GM21528 (cell line): Measurements from ENCODE around the gene SUPT7L.

Source experiments
- ATAC-seq: cut with Tn5 transposase; IDR thresholded peaks from one replicate; pipeline ENCODE4 v1.9.1; 2021; ENCODE audit warnings: mild to moderate bottlenecking, moderate library complexity; ENCODE audit not compliant: unreplicated experiment, low FRiP score

SUPT7L gene

GRCh38 chr2:27663285-27664153, at the start of gene SUPT7L, which contains the start of gene SLC4A1AP:
TSS of gene SUPT7L (minus strand) at chr2:27663614. CDS start at chr2:27662192, 1,422 bp downstream.
TSS of gene SLC4A1AP (plus strand) at chr2:27663889. CDS start at chr2:27663915, 26 bp downstream.
- ATAC-seq = peak; percentile 78

- ATAC-seq = no peak
These were observed 49.8 kb upstream of the SUPT7L start for GRCh38 chr2:27713201-27713600.

GRCh38 chr2:27712522-27712921, 49.1 kb upstream of the SUPT7L start:
- ATAC-seq = no peak

GRCh38 chr2:27711804-27712203, 48.4 kb upstream of the SUPT7L start:
- ATAC-seq = no peak

- ATAC-seq = no peak
These were observed 47.4 kb upstream of the SUPT7L start for GRCh38 chr2:27710640-27711430.

GRCh38 chr2:27709960-27710575, 46.7 kb upstream of the SUPT7L start:
- ATAC-seq = no peak

- no peak for ATAC-seq
These were observed 45.9 kb upstream of the SUPT7L start for GRCh38 chr2:27709326-27709725.

- no peak for ATAC-seq
These were observed 45.3 kb upstream of the SUPT7L start for GRCh38 chr2:27708666-27709065.

- ATAC-seq = no peak
These were observed 44.8 kb upstream of the SUPT7L start for GRCh38 chr2:27708257-27708654.

- no peak for ATAC-seq
These were observed 44.2 kb upstream of the SUPT7L start for GRCh38 chr2:27707462-27708256.

GRCh38 chr2:27705851-27706622, 42.6 kb upstream of the SUPT7L start:
- no peak for ATAC-seq

- ATAC-seq = no peak
These were observed 41.0 kb upstream of the SUPT7L start for GRCh38 chr2:27704342-27704876.

- no peak for ATAC-seq
These were observed 40.4 kb upstream of the SUPT7L start for GRCh38 chr2:27703638-27704341.

GRCh38 chr2:27702302-27702701, 38.9 kb upstream of the SUPT7L start:
- ATAC-seq = no peak

GRCh38 chr2:27701676-27702075, 38.3 kb upstream of the SUPT7L start:
- ATAC-seq = no peak

- no peak for ATAC-seq
These were observed 34.2 kb upstream of the SUPT7L start for GRCh38 chr2:27697660-27698059.

GRCh38 chr2:27690052-27690451, 26.6 kb upstream of the SUPT7L start:
- ATAC-seq = no peak

GRCh38 chr2:27689424-27689823, 26.0 kb upstream of the SUPT7L start:
- ATAC-seq = no peak

- ATAC-seq = no peak
These were observed 23.8 kb upstream of the SUPT7L start for GRCh38 chr2:27687232-27687631.
